ENCODE results near the gene RPS15.
"Not testable (repeated sequence)": the region's sequence is repeated elsewhere in the genome, so short reads cannot be mapped to it uniquely, and the experiment has no call there.

RPS15 gene

DNA sequence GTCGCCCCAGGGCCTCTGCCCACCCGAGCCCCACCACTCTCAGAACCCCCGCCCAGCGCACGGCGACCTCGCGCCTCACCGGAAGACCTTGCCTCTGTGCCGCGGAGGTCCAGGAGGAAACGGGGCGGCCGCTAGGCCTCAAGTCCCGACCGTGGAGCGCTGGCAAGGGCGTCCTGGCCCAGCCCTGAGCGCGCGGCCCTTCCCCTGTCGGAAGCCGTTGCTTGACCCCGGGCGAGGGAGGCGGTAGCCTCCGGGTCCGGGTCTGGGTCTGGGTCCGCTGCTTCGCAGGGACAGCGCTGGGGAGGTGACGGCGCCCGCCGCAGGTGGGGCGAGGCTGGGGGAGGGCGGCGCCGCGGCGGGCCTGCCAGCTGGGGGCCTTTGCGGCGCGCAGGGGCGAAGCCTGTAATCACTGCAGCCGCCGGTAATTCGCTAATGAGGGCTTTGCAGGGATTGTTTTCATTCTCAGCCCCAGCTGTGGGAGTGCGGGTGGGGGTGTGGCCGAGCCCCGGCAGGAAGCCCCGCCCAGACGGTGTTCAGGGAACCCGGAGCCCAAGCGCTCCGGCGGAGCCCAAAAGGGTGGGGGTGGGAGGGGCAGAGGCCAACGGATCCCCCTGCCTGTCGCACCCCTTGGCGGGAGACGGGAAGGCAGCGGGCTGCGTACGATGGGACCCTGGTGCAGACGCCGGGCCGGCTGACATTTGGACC, 32.3 kb downstream of the RPS15 start:
- DNase-seq (ENCODE audit: low spot score), result no peak

DNA sequence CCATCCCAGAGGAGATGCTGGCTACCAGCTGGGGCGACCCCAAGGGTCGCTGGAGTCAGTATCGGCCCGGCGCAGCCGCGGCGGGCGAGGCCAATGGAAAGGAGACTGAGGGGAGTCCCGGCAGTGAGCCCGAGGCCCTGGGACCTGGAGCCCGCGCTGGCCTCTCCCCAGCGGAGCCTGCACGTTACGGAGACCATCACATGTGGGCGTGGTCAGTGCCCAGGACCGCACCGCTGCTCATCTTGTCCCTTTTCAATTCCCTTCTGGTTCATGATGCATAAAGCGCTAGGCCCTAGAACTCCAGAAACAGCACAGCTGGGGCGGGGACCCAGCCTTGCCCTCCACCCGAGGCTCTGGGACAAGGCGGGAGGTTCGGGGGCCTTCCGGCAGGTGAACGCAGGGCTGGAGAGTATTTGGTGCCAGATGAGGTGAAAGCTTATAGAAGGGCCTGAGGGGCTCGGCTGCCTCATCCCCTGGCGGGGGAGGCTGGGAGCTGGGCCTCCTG, 32.9 kb downstream of the RPS15 start:
- DNase-seq (ENCODE audit: low spot score), result no peak

DNA sequence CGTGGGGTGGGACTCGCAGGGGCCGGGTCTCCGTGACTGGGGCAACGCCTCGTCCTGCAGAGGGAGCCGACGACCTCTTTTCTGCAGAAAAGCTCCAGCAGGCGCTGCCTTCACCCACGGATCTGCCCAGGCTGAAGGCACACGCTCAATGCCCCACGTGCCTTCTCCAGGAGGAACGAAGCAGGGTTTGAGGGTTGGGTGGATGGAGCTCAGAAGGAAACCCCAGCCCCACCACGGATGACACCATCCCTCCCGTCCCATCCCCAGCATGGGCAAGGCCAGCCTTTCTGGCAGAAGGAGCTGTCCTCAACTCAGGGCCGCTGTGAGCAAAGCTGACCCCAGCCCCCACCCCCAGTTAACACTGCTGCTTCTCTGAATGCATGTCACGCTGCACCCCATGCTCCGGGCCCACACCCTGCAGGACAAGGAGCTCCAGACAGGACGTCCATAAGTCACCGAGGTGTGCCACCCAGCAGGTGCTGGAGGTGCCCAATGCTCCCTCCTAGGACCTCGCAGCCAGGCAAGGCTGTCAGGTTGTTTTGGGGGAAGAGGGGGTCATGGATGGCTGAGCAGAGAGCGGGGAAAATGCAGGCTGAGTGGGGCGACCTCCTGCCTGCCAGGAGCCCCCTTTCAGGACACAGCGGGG, 33.4 kb downstream of the RPS15 start:
- no peak for DNase-seq (ENCODE audit: low spot score)

DNA sequence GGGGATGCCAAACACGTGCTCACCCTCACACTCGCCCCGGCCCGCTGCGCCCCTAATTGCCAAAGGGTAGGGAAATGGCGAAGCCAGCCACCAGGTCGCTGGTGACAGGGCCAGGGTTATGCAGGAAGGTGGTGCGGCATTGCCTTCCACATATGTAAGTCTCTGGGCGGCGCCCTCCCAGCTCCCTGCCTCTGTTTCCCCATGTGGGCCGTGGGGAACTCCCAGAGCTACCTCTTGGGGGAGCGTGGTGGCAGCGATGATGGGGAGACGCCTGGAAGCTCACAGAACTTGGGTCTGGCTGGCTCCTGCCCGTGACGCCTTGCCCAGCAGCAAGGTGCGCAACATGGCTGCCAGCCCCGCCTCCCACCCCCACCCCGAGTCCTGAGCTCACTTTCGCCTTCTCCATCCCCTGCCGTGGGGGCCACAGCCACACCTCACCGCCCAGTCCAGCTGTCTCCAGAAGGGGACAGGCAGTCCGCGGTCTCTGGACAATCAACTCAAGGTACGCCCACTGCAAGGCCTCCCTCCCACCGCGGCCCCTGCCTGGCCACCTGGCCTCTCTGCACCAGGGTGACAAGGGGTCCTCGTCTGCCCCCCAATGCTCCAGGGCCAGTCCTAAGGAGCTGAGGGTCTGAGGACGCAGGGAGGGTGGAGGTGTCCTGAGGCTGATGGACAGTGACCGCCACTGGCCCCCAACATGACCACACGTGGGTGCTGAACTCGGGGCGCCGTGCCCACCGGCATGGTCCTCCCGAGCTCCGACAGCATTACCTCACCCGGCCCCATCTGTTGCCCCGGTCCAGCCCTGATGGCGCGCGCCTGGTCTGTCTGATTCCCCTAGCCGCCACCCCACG, 34.3 kb downstream of the RPS15 start:
- no peak for DNase-seq (ENCODE audit: low spot score)

DNA sequence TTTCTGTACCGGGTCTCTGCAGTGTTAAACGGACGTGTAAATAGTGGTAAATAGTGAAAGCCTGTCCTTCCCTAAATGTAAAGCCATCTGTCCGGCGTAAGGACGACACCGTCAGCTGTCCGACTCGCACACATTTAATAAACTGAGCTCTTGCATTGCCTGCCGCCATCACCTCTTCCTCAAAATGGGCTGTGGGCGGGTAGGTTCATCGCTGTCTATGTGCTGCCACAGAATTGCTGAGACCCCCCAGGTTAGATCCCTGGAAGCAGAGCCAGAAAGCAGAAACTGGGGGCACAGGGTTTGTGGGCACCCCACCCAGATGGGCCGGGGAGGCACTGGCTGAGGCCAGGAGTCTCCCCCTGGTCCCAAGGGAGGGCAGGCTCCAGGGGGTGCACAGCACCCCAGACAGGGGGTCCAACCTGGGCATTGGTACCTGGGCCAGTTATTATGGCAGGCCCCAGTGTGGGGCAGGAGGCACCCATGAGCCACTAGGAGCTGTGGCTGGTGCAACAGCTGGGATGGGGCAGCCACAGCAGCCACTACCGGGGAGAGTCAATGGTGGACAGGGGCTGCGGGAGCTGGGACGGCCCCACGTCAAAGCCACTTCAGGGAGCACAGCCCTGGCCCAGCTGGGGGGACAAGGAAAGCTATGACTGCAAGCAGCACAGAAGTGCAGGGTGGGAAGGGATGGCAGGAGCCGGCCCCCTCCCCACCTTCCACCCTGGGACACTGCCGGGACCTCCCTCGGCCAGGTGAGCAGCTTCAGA, 35.1 kb downstream of the RPS15 start:
- DNase-seq (ENCODE audit: low spot score), result no peak

DNA sequence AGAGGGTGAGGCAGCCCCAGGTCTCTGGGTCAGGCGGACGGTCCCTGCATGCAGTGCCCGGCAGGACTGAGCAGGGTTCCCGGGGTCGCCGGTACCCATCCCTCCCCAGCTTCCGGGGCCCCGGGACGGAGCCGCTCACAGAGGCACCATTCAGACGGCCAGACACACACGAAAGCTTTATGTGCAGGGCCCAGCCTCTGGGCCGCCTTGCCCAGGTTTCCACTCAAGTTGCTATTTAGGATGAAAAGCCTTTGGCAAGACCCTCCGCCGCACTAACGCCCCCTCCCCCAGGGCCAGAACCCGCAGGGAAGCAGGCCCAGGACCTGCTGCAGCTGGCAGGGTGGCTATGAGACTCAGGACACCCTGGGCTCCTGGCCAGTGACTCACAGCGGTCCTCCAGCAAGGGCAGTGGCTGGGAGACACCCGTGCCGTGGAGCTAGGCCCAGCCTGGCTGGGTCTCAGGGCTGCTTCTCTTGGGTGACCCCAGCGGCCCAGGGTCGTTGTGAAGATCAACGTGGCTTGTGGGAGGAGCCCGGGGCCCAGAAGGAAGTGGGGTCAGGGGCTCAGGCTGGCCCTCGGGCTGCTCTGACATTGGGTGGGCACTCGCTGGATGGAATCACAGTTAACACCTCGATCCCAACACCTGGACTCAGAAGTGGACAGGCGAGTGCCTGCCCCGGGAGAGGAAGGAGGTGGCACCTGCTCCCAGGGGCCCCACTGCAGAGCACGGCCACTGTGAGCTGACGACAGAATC, 36.0 kb downstream of the RPS15 start:
- no peak for DNase-seq (ENCODE audit: low spot score)

DNA sequence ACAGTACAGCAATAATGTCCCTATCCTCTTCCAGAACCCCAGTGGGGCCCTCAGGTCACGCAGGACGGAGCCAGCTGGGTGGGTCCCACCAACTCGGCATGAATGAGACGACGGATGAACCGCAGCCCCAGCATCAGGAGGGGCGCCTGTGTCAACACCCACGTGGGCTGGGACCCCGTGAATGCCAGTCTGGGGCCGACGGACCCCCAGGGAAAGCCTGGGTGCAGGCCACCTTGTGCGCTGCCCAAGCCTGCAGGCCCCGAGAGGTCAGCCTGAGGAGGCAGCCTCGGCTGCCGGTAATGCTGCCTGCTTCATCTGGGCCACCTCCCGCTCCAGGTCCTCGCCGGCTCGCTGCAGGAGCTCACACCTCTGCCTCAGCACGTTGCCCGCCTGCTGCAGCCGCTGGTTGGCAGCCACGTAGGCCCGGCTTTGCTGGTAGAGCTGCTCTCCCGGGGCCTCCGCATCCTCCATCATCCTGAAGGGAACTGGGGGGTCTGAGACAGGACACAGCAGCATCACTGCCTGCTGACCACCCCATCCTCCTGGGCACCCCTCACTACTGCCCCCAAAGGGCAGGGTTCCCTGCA, 36.7 kb downstream of the RPS15 start:
- no peak for DNase-seq (ENCODE audit: low spot score)

DNA sequence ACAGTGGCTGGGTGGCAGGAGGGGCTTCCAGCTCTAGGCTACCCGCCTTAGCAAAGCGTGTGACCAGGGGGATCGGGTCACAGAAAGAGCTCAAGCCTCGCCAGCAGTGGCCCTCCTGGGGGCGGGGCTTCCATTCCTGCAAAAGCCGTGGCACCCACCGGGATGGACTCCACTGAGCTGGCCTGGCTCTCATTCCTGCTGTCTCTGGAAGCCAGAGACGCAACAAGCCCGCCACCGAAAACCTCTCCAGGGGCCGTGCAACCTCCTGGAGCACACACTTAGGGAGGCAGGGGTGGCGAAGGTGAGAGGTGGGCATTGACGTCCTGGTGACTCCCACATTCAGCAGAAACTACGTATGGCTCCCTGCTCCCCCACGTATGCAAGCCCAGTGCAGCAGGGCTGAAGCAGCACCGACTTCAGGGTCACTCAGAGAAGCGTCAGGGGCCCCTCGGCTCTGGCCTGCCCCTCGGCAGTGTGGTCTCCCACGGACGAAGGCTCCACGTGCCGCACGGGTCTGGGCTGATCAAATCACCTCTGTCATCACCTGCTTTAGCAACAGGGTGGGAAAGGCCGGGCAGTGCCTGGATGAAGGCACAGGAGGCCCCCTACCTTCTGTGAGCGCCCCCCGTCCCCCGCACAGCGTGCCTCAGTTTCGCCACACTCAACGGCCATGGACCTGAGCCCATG, 37.7 kb downstream of the RPS15 start:
- no peak for DNase-seq (ENCODE audit: low spot score)

DNA sequence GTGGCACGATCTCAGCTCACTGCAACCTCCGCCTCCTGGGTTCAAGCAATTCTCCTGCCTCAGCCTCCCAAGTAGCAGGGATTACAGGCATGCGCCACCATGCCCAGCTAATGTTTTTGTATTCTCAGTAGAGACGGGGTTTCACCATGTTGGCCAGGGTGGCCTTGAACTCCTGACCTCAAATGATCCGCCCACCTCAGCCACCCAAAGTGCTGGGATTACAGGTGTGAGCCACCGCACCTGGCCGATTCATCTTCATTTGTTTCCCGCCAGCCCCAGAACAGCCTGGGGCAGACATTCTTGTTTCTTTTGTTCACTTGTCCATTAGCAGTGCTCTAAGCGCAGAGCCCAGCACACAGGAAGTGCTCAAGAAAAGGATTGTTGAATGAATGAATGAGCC, 38.9 kb downstream of the RPS15 start:
- DNase-seq (ENCODE audit: low spot score), result not testable (repeated sequence)

DNA sequence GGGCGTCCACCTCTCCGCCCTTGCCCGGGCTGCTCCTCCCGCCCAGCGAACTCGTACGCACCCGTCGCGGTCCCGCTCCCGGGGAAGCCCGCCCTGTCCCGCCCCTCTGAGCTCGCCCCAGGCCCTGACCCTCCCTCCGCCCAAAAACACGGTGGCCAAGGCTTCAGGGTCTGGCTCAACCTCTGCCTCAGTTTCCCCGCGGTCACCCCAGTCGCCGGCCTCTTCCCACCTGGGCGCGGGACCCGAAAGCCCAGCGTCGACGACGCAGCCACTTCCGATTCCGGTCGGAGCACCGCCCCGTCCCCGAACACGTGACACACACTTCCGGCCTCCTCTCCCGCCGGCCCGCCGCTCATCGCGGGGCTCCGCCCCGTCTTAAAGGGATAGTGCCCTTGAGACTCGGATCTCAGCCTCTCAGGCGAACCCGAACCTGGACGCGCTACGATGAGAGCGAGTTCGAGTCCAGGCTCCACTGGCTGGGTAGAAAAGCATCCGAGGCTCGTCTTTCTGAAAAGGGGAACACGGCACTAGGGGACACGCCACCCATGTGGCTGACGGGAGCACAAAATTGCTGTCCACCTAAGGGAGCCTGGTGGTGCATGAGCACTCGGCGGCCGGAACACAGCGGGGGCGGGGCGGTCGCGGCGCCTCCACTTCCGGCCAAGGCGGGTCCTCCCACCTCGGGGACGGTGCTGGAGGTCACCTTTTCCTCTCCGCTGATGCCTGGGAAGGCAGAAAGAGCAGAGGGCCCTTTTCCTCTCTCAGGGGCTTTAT, 40.9 kb downstream of the RPS15 start, which contains the start of gene C19orf25:
Gene C19orf25 (minus strand): TSS at position 282 of the 774 bp plus-strand sequence. CDS start 312 bp downstream, outside the sequence.
- peak; percentile 93 for DNase-seq (ENCODE audit: low spot score)

DNA sequence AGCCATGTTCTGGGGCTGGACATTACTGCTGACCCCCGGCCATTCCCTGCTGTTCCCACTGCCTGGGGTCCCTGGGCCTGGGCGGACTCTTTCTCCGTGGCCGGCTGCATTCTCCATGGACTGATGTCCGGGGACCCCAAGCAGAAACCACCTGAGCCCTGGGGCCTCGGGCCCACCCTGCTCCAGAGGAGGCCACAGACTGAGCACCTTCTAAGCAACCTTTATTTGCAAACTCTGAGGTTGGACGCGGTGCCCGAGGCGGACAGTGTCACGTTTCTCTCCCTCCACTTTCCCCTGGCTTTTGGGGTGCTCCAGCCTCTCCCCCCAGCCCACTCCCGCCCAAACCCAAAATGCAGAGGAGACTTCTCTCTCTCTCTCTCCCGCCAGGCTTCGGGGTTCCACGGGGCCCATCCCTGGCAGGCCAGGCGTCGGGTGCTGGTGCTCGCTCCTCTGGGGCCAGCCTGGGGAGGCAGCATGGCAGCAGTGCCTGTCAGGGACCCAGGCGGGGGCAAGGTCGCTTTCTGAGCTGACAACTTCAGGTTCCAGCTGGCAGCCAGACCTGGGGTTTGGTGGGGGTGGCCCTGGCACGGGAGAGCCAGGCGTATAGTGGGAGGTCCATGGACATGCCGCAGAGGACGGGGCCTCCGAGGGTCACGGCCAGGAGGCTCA, 43.2 kb downstream of the RPS15 start:
- DNase-seq (ENCODE audit: low spot score), result no peak

DNA sequence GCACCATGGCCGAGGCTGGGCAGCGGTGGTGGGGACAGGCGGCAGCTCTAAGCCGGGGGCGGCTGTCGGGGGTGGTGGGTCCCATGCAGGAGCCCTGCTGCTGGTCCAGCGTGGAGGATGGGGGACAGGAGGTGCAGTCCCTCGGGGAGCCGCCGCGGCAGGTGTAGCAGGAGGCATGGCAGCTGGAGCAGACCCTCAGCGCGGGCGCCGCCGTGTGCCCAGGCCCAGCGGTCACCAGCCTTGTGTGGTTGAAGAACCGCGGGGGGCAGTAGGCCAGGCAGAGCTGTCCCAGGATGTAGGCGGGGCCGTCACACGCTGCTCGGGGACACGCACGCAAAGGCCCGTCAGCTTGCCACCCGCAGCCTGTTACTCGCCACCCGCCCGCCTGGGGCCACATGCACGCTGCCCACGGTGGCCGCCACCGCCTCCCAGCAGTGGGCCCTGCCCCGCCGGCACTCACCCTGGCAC, 43.7 kb downstream of the RPS15 start:
- no peak for DNase-seq (ENCODE audit: low spot score)

DNA sequence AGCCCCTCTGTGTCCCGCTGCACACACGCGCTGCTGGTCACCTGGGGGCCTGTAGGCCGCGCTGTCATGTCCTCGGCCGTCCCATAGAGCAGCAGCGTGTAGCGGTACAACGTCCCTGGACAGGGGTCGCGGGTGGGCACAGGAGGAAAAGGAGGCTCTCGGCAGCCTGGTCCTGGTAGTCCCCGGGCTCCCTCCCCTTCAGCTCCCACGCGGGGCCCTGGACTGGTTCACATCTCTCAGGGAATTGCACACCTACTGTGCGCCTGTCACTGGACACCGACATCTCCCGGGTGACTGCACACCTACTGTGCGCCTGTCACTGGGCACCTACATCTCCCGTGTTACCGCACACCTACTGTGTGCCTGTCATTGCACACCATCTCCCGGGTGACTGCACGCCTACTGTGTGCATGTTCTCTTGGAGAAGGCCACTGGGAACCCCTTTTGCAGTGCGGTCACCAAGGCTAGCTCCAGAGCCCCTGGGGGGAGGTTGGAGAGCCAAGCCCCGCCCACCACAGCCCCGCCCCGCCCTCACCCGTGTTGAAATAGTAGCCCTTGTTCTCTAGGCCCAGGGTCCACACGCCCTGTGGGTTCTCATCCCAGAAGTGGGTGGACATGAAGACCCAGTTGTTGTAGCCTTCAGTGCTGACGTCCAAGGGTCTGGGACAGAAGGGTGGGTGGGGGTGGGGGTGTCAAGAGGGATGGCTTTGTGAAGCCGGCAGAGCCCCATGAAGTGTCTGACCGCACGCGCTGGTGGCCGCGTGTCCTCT, 44.4 kb downstream of the RPS15 start:
- no peak for DNase-seq (ENCODE audit: low spot score)

DNA sequence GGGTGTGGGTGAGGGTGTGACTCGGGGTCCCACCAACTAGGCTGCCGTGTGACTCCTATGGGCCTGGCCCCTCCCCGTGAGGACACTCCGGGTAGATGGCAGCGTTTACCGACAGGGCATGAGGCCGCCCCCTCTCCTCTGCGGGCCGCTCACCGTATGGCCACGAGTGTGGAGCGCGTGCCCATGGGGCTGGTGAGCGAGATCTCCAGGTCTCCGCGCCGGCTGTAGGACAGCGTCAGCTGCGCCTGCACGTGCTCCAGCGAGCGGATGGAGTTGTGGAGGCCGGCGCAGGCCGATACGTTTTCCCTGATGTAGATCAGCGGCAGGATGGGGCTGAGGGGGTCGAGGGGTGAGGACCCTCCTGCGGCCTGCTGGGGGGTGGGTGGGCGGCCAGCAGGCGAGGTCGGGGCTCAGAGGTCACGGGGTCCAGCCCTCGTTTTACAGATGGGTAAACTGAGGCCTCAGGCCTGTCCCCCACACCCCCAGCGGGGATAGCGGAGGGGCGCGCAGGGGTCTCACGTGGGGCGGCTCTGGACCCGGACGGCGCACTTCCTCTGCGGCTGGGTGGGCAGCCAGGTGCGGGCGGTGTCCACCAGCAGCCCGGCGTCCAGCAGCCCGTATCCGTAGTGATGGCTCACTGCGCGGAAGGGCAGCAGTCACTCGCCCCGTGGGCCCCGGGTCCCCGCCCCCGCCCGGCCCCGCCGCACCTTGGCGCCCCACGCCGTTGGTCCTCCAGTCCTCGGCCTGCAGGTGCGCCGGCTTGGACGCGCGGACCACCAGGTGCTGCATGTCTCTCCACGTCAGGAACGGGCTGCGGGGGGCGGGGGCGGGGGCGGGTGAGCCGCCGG, 45.2 kb downstream of the RPS15 start:
- no peak for DNase-seq (ENCODE audit: low spot score)

DNA sequence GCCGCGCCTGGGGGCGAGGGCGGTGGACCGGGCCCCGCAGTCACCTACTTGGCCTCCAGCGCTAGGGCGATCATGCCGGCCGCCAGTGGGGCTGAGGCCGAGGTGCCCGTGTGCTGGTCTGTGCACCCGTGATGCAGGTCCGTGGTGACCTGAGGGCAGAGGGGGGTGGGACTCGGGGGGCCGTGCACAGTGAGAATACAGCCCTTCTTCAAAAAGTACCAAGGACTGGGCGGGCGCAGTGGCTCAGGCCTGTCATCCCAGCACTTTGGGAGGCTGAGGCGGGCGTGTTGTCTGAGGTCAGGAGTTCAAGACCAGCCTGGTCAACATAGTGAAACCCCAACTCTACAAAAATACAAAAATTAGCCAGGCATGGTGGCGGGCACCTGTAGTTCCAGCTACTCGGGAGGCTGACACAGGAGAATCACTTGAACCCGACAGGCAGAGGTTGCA, 45.8 kb downstream of the RPS15 start:
- DNase-seq (ENCODE audit: low spot score), result no peak

DNA sequence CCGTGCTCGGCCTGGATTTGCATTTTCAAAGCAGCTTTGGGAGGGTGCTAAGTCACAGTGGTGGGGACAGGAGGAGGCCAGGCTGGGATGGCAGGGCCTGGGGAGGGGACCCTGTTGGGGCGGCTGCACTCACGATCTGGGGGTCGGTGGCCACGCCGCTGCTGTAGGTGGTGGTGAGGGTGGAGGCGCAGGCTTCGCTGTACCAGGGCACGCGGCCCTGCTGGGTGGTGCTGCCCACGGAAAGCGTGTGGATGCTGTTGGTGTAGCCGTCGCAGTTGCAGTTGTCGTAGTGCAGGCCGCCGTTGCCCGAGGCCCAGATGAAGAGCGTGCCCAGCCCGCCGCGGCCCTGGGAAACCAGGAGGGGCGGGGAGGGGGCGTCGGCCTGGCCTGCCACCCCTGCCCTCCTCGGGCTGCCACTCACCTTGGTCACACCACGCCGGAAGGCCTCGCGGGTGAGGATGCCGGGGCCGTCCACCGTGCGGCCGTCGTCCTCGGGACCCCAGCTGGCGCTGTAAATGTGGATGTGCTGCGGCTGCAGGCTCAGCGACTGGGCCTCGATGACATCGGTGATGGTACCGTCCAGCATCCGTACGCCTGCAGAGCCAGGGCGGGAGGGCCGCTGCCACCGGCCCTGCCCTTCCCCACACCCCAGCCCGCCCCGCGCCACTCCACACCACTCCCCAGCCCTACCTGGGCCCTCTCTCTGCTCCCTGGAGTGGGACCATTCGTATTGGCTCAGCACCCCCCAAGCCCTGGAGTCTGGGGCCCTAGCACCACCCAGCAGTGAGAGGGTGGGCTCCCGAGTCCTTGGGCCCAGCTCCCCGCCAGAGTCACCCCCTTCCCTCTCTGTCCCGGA, 48.8 kb downstream of the RPS15 start:
- DNase-seq (ENCODE audit: low spot score), result no peak

All from hematopoietic multipotent progenitor cell treated with erythropoietin and hydrocortisone succinate and interleukin-3 and kit ligand, for 17 days (in vitro differentiated cells).